A549 (cell line): ENCODE results near the gene EEFSEC.

Source experiments
- CTCF ChIP-seq: fragments of >200 bp; sonication (Bioruptor Twin); formaldehyde crosslinking; IDR thresholded peaks from 3 replicates; pipeline ENCODE4 v1.5.1; 2016
- RNF2 ChIP-seq: fragments of 200-600 bp; sonication (generic); IDR thresholded peaks from 2 replicates; pipeline ENCODE4 v1.6.1; 2016; ENCODE audit warnings: low read depth, mild to moderate bottlenecking, antibody characterized with exemption, moderate library complexity, borderline replicate concordance
- ZFP36 ChIP-seq: fragments of 450-650 bp; IDR thresholded peaks from 2 replicates; pipeline ENCODE4 v1.6.1; 2014; ENCODE audit warnings: borderline replicate concordance; ENCODE audit not compliant: partially characterized antibody
- TF ChIP-seq, protein P1 (sequence below): fragments of 450-650 bp; IDR thresholded peaks from 2 replicates; pipeline ENCODE4 v1.6.1; 2014; ENCODE audit warnings: antibody characterized with exemption

- TF ChIP-seq RNF2 = no peak
- TF ChIP-seq ZFP36 = no peak
- no peak for TF ChIP-seq CTCF
- TF ChIP-seq, protein P1, sequence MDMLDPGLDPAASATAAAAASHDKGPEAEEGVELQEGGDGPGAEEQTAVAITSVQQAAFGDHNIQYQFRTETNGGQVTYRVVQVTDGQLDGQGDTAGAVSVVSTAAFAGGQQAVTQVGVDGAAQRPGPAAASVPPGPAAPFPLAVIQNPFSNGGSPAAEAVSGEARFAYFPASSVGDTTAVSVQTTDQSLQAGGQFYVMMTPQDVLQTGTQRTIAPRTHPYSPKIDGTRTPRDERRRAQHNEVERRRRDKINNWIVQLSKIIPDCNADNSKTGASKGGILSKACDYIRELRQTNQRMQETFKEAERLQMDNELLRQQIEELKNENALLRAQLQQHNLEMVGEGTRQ = no peak
Measured at GRCh38 chr3:128453501-128454309, 300.4 kb downstream of the EEFSEC start.
